ENCODE measurements around the gene TSHZ1.
"Not testable (repeated sequence)": the region's sequence is repeated elsewhere in the genome, so short reads cannot be mapped to it uniquely, and the experiment has no call there.

The TSHZ1 gene

GRCh38 chr18:75183973-75184493 lies 26.6 kb upstream of the TSHZ1 start:
- Histone ChIP-seq H3K4me3 (ENCODE audit: low read depth, low read length) (no peak overlapping the region), H3K36me3 (ENCODE audit: control insufficient read depth, insufficient read depth, low read length) (no peaks in the 10 kb centered on the region), H3K9me3 (ENCODE audit: control insufficient read depth, insufficient read depth, low read length) (no peaks in the 10 kb centered on the region), H3K27ac (ENCODE audit: low read depth, low read length) (no peak overlapping the region), H3K9ac (ENCODE audit: low read depth, low read length) (no peak overlapping the region), H3K4me1 (ENCODE audit: control insufficient read depth, insufficient read depth, low read length) (no peaks in the 10 kb centered on the region), H3K27me3 (ENCODE audit: control insufficient read depth, insufficient read depth, low read length) (no peaks in the 10 kb centered on the region)

DNA sequence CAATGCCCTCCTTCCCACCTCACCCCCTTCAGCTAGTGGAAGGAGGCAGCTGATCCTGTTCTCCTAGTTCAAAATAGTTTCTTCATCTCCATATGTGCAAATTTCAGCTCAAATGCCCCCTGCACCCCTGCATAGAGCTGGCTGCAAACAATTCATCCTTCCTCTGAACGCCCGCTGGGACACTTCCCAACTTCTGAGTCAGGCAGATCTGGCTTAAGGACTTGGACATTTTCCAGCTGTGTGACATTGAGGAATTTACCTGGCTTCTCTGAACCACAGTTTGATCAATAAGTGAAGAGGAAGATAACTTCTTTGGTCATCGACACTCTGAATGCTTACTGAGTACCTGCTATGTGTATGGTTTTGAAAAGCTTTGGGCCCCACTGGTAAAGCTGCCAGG lies 25.1 kb upstream of the TSHZ1 start:
- no peak overlapping the region for H3K9ac ChIP-seq (ENCODE audit: low read depth, low read length)
- no peaks in the 10 kb centered on the region for H3K9me3 ChIP-seq (ENCODE audit: control insufficient read depth, insufficient read depth, low read length)
- no peaks in the 10 kb centered on the region for H3K36me3 ChIP-seq (ENCODE audit: control insufficient read depth, insufficient read depth, low read length)
- no peak overlapping the region for H3K4me3 ChIP-seq (ENCODE audit: low read depth, low read length)
- no peaks in the 10 kb centered on the region for H3K4me1 ChIP-seq (ENCODE audit: control insufficient read depth, insufficient read depth, low read length)
- H3K27me3 ChIP-seq (ENCODE audit: control insufficient read depth, insufficient read depth, low read length), result no peaks in the 10 kb centered on the region
- H3K27ac ChIP-seq (ENCODE audit: low read depth, low read length), result no peak overlapping the region

DNA sequence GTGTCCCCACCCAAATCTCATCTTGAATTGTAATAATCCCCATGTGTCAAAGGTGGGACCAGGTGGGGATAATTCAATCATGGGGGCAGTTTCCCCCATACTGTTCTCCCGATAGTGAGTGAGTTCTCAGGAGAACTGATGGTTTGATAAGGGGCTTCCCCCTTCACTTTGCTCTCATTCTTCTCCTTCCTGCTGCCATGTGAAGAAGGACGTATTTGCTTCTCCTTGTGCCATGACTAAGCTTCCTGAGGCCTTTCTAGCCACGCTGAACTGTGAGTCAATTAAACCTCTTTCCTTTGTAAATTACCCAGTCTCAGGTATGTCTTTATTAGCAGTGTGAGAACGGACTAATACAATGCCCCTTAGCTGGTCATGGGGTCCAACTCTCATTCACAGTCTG lies 22.9 kb upstream of the TSHZ1 start:
- not testable (repeated sequence) for H3K9me3 ChIP-seq (ENCODE audit: control insufficient read depth, insufficient read depth, low read length); H3K4me3 ChIP-seq (ENCODE audit: low read depth, low read length); H3K4me1 ChIP-seq (ENCODE audit: control insufficient read depth, insufficient read depth, low read length); H3K36me3 ChIP-seq (ENCODE audit: control insufficient read depth, insufficient read depth, low read length); H3K27ac ChIP-seq (ENCODE audit: low read depth, low read length); H3K9ac ChIP-seq (ENCODE audit: low read depth, low read length); H3K27me3 ChIP-seq (ENCODE audit: control insufficient read depth, insufficient read depth, low read length)

- Histone ChIP-seq H3K4me3 (ENCODE audit: low read depth, low read length) (no peak overlapping the region), H3K9me3 (ENCODE audit: control insufficient read depth, insufficient read depth, low read length) (no peaks in the 10 kb centered on the region), H3K4me1 (ENCODE audit: control insufficient read depth, insufficient read depth, low read length) (no peaks in the 10 kb centered on the region), H3K9ac (ENCODE audit: low read depth, low read length) (no peak overlapping the region), H3K36me3 (ENCODE audit: control insufficient read depth, insufficient read depth, low read length) (no peaks in the 10 kb centered on the region), H3K27ac (ENCODE audit: low read depth, low read length) (no peak overlapping the region), H3K27me3 (ENCODE audit: control insufficient read depth, insufficient read depth, low read length) (no peaks in the 10 kb centered on the region)
Observed at GRCh38 chr18:75189696-75190095, 20.9 kb upstream of the TSHZ1 start.

DNA sequence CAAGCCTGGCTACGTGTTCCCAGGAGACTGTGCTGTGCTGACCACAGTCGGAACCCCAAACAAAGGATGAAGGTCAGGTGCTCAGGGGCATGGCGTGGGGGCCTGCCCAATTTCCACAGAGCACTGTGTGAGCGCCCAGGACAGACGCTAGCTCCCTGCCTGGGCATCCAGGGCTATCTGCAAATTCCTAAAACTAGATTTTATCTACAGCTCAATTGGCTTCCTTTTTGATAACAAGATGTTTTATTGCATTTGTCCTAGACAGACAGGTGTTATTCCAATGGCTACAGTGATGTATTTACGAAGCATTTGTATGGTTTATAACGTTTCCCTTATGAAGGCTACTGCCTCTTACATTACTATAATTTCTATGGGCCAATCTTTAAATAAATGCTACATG lies 17.7 kb upstream of the TSHZ1 start:
- no peak overlapping the region for H3K27ac ChIP-seq (ENCODE audit: low read depth, low read length)
- no peaks in the 10 kb centered on the region for H3K4me1 ChIP-seq (ENCODE audit: control insufficient read depth, insufficient read depth, low read length)
- no peak overlapping the region for H3K4me3 ChIP-seq (ENCODE audit: low read depth, low read length)
- no peaks in the 10 kb centered on the region for H3K27me3 ChIP-seq (ENCODE audit: control insufficient read depth, insufficient read depth, low read length)
- no peak overlapping the region for H3K9ac ChIP-seq (ENCODE audit: low read depth, low read length)
- H3K9me3 ChIP-seq (ENCODE audit: control insufficient read depth, insufficient read depth, low read length), result no peaks in the 10 kb centered on the region
- H3K36me3 ChIP-seq (ENCODE audit: control insufficient read depth, insufficient read depth, low read length), result no peaks in the 10 kb centered on the region

GRCh38 chr18:75198036-75198435 lies 12.6 kb upstream of the TSHZ1 start:
- Histone ChIP-seq H3K9me3 (ENCODE audit: control insufficient read depth, insufficient read depth, low read length) (no peaks in the 10 kb centered on the region), H3K27ac (ENCODE audit: low read depth, low read length) (no peak overlapping the region), H3K4me3 (ENCODE audit: low read depth, low read length) (no peak overlapping the region), H3K4me1 (ENCODE audit: control insufficient read depth, insufficient read depth, low read length) (no peaks in the 10 kb centered on the region), H3K27me3 (ENCODE audit: control insufficient read depth, insufficient read depth, low read length) (peaks cover 19% of the 10 kb centered on the region), H3K36me3 (ENCODE audit: control insufficient read depth, insufficient read depth, low read length) (no peaks in the 10 kb centered on the region), H3K9ac (ENCODE audit: low read depth, low read length) (no peak overlapping the region)

GRCh38 chr18:75199327-75199726 lies 11.3 kb upstream of the TSHZ1 start:
- H3K9ac ChIP-seq (ENCODE audit: low read depth, low read length), result no peak overlapping the region
- no peak overlapping the region for H3K4me3 ChIP-seq (ENCODE audit: low read depth, low read length)
- H3K9me3 ChIP-seq (ENCODE audit: control insufficient read depth, insufficient read depth, low read length), result no peaks in the 10 kb centered on the region
- no peaks in the 10 kb centered on the region for H3K36me3 ChIP-seq (ENCODE audit: control insufficient read depth, insufficient read depth, low read length)
- no peaks in the 10 kb centered on the region for H3K4me1 ChIP-seq (ENCODE audit: control insufficient read depth, insufficient read depth, low read length)
- no peak overlapping the region for H3K27ac ChIP-seq (ENCODE audit: low read depth, low read length)
- H3K27me3 ChIP-seq (ENCODE audit: control insufficient read depth, insufficient read depth, low read length), result peaks cover 32% of the 10 kb centered on the region

- Histone ChIP-seq H3K4me1 (ENCODE audit: control insufficient read depth, insufficient read depth, low read length) (0 out of 2 replicates have a peak, but pooled peaks cover under 1% of the 10 kb centered on the region), H3K9ac (ENCODE audit: low read depth, low read length) (no peak overlapping the region), H3K9me3 (ENCODE audit: control insufficient read depth, insufficient read depth, low read length) (no peaks in the 10 kb centered on the region), H3K27ac (ENCODE audit: low read depth, low read length) (no peak overlapping the region), H3K27me3 (ENCODE audit: control insufficient read depth, insufficient read depth, low read length) (peaks cover 40% of the 10 kb centered on the region), H3K36me3 (ENCODE audit: control insufficient read depth, insufficient read depth, low read length) (no peaks in the 10 kb centered on the region), H3K4me3 (ENCODE audit: low read depth, low read length) (no peak overlapping the region)
Observed at GRCh38 chr18:75200071-75200470, 10.5 kb upstream of the TSHZ1 start.

DNA sequence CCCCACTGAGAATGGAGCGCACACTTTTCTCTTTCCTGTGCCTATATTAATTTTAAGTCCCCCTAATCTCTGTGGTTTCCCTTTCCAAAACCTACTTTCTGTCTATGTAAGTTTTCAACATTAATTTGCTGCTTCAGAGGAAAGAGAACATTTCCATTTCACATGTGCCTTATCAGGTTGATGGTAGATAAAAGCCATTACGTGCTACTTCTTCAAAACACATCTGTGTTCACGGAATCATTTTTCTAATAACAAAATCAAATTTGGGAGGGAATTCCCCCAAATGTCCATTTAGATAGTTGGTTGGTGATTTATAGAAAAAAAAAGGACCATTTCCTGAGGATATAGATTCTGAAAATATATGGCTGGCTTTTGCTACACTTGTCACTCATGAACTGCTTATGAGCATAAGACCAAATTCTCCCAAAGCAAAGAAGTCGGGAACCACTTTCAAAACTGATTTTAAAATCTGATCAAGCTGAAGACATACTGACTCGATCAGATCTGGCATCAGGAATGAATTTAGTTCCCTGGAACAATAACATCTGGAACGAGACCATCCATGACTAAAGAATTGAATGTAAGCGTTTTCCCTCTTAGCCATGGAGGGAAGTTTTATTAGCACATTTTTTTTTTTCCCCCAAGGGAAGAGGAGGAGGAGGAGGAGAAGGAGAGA lies 9.9 kb upstream of the TSHZ1 start:
- Histone ChIP-seq H3K9me3 (ENCODE audit: control insufficient read depth, insufficient read depth, low read length) (no peaks in the 10 kb centered on the region), H3K4me1 (ENCODE audit: control insufficient read depth, insufficient read depth, low read length) (peaks cover 7% of the 10 kb centered on the region), H3K36me3 (ENCODE audit: control insufficient read depth, insufficient read depth, low read length) (no peaks in the 10 kb centered on the region), H3K4me3 (ENCODE audit: low read depth, low read length) (no peak overlapping the region), H3K9ac (ENCODE audit: low read depth, low read length) (no peak overlapping the region), H3K27me3 (ENCODE audit: control insufficient read depth, insufficient read depth, low read length) (peaks cover 46% of the 10 kb centered on the region), H3K27ac (ENCODE audit: low read depth, low read length) (no peak overlapping the region)

GRCh38 chr18:75201282-75202270 lies 9.0 kb upstream of the TSHZ1 start:
- no peaks in the 10 kb centered on the region for H3K9me3 ChIP-seq (ENCODE audit: control insufficient read depth, insufficient read depth, low read length)
- H3K36me3 ChIP-seq (ENCODE audit: control insufficient read depth, insufficient read depth, low read length), result no peaks in the 10 kb centered on the region
- no peak overlapping the region for H3K4me3 ChIP-seq (ENCODE audit: low read depth, low read length)
- H3K27ac ChIP-seq (ENCODE audit: low read depth, low read length), result no peak overlapping the region
- no peak overlapping the region for H3K9ac ChIP-seq (ENCODE audit: low read depth, low read length)
- peaks cover 16% of the 10 kb centered on the region for H3K4me1 ChIP-seq (ENCODE audit: control insufficient read depth, insufficient read depth, low read length)
- peaks cover 55% of the 10 kb centered on the region for H3K27me3 ChIP-seq (ENCODE audit: control insufficient read depth, insufficient read depth, low read length)

Data from HUES48 (cell line).